ENCODE data around the gene CD248.

The CD248 gene

DNA sequence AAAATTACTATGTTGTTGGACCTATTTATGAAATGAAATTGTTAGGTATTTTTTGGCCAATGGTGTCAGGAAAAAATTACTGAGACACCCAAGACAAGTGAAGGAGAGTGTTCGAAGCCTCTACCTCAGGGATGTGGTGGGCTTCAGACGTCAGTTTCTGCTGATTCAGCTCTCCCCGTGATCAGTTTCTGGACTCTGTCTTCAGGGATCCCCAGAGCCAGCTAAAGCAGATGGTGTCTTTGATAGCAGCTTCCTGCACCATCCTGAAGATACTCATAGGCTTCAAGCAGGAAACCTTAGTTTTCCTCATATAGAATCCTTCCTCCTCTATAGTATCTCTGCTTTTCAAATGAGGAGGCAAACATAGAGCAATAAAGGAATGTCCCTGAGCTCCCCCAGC is 7.4 kb downstream of the CD248 start:
- TF ChIP-seq, protein P1, sequence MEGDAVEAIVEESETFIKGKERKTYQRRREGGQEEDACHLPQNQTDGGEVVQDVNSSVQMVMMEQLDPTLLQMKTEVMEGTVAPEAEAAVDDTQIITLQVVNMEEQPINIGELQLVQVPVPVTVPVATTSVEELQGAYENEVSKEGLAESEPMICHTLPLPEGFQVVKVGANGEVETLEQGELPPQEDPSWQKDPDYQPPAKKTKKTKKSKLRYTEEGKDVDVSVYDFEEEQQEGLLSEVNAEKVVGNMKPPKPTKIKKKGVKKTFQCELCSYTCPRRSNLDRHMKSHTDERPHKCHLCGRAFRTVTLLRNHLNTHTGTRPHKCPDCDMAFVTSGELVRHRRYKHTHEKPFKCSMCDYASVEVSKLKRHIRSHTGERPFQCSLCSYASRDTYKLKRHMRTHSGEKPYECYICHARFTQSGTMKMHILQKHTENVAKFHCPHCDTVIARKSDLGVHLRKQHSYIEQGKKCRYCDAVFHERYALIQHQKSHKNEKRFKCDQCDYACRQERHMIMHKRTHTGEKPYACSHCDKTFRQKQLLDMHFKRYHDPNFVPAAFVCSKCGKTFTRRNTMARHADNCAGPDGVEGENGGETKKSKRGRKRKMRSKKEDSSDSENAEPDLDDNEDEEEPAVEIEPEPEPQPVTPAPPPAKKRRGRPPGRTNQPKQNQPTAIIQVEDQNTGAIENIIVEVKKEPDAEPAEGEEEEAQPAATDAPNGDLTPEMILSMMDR (conservative IDR thresholded peaks at IDR 0.05; ENCODE audit: low read depth, low read length): no peak
- no peak overlapping the region for H3K4me3 ChIP-seq (ENCODE audit: low read depth, low read length)

DNA sequence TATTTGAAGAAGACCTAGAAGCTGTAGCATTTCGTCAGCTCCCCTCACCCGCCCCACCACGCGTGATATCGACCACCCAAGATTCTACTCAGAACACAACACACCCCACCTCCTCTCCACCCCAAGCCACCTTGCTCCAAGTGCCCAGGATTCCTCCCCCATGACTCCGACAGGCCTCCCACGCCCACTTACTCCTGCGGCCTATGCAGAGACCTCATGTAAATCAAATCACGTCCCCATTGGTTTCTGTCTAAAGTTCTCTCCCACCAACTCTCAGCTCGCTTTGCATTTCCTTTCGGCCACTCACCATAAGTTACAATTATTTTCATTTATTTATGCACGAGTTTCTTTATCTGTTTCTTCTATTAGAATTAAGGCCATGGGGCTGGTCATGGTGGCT is 14.2 kb downstream of the CD248 start:
- H3K4me3 ChIP-seq (ENCODE audit: low read depth, low read length): no peak overlapping the region
- TF ChIP-seq, protein P1 (conservative IDR thresholded peaks at IDR 0.05; ENCODE audit: low read depth, low read length): no peak
- no peak for DNase-seq (ENCODE audit: low read depth)

More for the DNA sequence above, 7.4 kb downstream of the CD248 start:
- no peak for DNase-seq (ENCODE audit: low read depth)

DNA sequence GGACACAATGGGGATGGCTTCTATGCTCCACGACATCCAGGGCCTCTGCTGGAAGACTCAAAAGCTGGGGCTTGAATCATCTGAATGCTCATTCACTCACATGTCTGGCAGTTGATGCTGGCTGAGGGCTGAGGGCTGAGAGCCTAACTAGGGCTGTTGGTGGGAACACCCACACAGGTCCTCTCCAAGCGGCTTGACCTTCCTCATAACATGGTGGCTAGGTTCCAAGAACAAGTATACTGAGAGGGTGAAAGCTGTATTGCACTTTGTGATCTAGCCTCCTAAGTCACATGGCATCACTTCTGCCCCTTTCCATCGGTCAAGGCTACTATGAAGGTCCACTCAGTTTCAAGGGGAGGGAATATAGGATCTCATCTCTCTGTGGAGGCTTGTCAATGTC is 17.7 kb downstream of the CD248 start:
- TF ChIP-seq, protein P1 (conservative IDR thresholded peaks at IDR 0.05; ENCODE audit: low read depth, low read length): no peak
- H3K4me3 ChIP-seq (ENCODE audit: low read depth, low read length): no peak overlapping the region
- DNase-seq (ENCODE audit: low read depth): no peak

DNA sequence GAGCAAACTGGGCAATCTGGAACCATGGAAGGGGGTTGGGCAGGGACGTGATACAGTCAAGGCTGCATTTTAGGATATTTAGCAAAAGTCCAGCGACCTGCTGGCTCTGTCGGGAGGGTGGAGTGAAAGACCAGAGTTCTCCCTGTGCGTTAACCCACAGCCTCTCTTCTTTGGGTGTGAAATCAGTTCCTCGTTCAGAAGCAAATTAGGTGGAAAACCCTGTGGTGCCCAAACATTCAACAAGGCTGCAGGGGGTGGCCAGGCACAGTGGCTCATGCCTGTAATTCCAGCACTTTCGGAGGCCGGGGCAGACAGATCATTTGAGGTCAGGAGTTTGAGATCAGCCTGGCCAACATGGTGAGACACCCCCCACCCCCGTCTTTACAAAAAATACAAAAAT is 19.2 kb downstream of the CD248 start:
- no peak for DNase-seq (ENCODE audit: low read depth)
- TF ChIP-seq, protein P1 (conservative IDR thresholded peaks at IDR 0.05; ENCODE audit: low read depth, low read length): no peak

DNA sequence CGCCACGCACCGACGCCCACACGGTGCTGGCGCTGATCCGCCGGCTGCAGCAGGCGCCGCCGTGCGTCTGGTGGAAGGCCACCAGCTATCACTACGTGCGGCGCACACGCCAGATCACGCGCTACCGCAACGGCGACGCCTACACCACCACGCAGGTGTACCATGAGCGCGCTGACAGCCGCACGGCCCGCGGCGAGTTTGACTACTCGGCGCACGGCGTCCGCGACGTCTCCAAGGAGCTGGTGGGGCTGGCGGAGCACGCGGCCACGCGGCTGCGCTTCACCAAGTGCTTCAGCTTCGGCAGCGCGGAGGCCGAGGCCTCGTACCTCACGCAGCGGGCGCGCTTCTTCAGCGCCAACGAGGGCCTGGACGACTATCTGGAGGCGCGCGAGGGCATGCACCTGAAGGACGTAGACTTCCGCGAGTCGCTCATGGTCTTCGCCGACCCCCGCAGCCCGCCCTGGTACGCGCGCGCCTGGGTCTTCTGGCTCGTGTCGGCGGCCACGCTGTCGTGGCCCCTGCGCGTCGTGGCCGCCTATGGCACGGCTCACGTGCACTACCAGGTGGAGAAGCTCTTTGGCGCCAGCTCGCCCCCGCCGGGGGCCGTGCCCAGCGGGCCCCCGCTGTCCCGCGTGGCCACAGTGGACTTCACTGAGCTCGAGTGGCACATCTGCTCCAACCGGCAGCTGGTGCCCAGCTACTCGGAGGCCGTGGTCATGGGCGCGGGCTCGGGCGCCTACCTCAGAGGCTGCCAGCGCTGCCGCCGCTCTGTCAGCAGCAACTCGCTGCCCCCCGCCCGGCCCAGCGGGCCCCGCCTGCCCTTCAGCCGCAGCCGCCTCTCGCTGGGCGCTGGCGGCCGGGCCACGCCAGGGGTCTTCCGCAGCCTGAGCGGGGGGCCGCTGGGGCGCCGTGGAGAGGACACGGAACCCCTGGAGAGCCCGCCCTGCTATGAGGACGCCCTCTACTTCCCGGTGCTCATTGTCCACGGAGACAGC is 21.9 kb downstream of the CD248 start:
- H3K4me3 ChIP-seq (ENCODE audit: low read depth, low read length): no peak overlapping the region
- TF ChIP-seq, protein P1 (conservative IDR thresholded peaks at IDR 0.05; ENCODE audit: low read depth, low read length): no peak
- no peak for DNase-seq (ENCODE audit: low read depth)

More for the DNA sequence above, 19.2 kb downstream of the CD248 start:
- H3K4me3 ChIP-seq (ENCODE audit: low read depth, low read length): no peak overlapping the region

DNA sequence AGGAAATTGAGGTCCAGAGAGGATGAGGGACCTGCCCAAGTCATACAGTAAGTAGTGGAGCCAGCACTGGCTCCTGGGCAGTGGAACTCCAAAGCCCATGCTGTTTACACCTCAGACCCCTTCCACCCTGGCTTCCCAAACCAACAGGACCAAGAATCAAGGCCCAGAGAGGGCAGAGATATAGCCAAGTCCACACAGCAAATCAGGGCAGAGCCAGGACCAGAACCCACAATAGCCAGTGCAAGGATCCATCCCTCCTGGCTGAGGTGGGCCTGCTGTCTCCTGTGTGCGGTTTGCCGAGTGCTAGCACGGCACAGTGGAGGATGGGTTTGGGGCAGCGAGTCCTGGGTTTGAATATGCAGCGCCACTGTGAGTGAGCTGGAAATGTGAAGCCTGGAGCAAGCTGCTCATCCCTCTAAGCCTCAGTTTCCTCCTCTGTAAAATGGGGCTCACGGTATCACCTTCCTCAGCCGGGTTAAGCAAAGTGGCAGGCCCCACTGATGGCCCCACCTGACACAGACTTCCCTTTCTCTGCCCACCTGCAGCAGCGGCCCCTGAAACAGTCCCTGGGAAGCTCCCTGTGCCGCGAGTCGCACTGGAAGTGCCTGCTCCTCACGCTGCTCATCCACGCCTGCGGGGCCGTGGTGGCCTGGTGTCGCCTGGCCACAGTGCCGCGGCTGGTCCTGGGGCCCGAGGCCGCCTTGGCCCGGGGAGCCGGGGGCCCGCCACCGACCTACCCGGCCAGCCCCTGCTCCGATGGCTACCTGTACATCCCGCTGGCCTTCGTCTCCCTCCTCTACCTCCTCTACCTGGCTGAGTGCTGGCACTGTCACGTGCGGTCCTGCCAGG is 22.8 kb downstream of the CD248 start:
- DNase-seq (ENCODE audit: low read depth): no peak
- TF ChIP-seq, protein P1 (conservative IDR thresholded peaks at IDR 0.05; ENCODE audit: low read depth, low read length): no peak

More for the DNA sequence above, 22.8 kb downstream of the CD248 start:
- no peak overlapping the region for H3K4me3 ChIP-seq (ENCODE audit: low read depth, low read length)
